GM12891 (cell line): ENCODE measurements around the gene SPAG5.

ENCODE experiments used
- PAX5 ChIP-seq: IDR thresholded peaks from 2 replicates; pipeline ENCODE4 v1.6.1; 2011; ENCODE audit warnings: low read length, moderate library complexity, mild to moderate bottlenecking; ENCODE audit not compliant: insufficient read depth, severe bottlenecking
- POLR2A ChIP-seq: IDR thresholded peaks from 2 replicates; pipeline ENCODE4 v1.6.1; 2011; ENCODE audit warnings: low read depth, low read length, control low read depth
- POLR2AphosphoS5 ChIP-seq: IDR thresholded peaks from 2 replicates; pipeline ENCODE4 v1.6.1; 2011; ENCODE audit warnings: low read depth, low read length, control low read depth
- SPI1 ChIP-seq: IDR thresholded peaks from 2 replicates; pipeline ENCODE4 v1.6.1; 2011; ENCODE audit warnings: low read depth, low read length, control low read depth
- TAF1 ChIP-seq: IDR thresholded peaks from 2 replicates; pipeline ENCODE4 v1.6.1; 2011; ENCODE audit warnings: low read depth, low read length, control low read depth

DNA sequence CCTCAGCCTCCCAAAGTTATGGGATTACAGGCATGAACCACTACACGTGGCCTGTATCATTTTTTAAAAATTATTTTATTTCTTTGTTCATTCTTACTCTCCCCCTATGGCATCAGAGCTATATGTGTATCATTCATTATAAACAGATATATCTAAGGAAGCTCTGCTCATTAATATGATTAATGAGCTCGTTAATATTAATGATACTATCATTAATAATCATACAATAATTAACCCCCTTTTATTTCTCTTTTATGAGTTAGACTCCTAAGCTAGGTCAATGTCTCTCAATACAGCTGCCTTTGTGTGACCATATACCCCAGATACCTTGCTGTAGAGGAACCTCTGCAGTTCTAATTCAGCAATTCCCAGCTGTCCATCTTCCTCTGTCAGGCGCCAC lies 19.6 kb upstream of the SPAG5 start:
- TF ChIP-seq POLR2AphosphoS5 (no peak), TAF1 (no peak), POLR2A (no peak), SPI1 (no peak), PAX5 (no peak)
